GM18508 (cell line): ENCODE results near the gene EFNA2.

ENCODE experiments used
- ATAC-seq: cut with Tn5 transposase; IDR thresholded peaks from one replicate; pipeline ENCODE4 v1.9.1; 2021; ENCODE audit warnings: moderate number of reproducible peaks; ENCODE audit not compliant: insufficient read depth, unreplicated experiment

EFNA2 gene

GRCh38 chr19:1270213-1270853, 15.3 kb upstream of the EFNA2 start:
- ATAC-seq, result no peak

GRCh38 chr19:1270854-1271527, 14.7 kb upstream of the EFNA2 start:
- ATAC-seq, result no peak

GRCh38 chr19:1271528-1272422, 13.9 kb upstream of the EFNA2 start:
- no peak for ATAC-seq

- no peak for ATAC-seq
Observed at GRCh38 chr19:1272423-1273262, 13.0 kb upstream of the EFNA2 start.

GRCh38 chr19:1273263-1274041, 12.2 kb upstream of the EFNA2 start:
- ATAC-seq, result no peak

- ATAC-seq, result no peak
Observed at GRCh38 chr19:1274081-1274851, 11.4 kb upstream of the EFNA2 start.

GRCh38 chr19:1274852-1275259, 10.8 kb upstream of the EFNA2 start:
- no peak for ATAC-seq

GRCh38 chr19:1275260-1275975, 10.3 kb upstream of the EFNA2 start, which contains the start of gene FAM174C:
TSS of gene FAM174C (plus strand) at chr19:1275530. CDS start at chr19:1275550, 20 bp downstream.
- no peak for ATAC-seq

GRCh38 chr19:1275976-1276627, 9.6 kb upstream of the EFNA2 start:
- ATAC-seq, result no peak

- ATAC-seq, result no peak
Observed at GRCh38 chr19:1276628-1277022, 9.0 kb upstream of the EFNA2 start.

- ATAC-seq, result no peak
Observed at GRCh38 chr19:1277061-1277460, 8.6 kb upstream of the EFNA2 start.

GRCh38 chr19:1278074-1278473, 7.6 kb upstream of the EFNA2 start:
- ATAC-seq, result no peak

GRCh38 chr19:1278713-1279660, 6.7 kb upstream of the EFNA2 start:
- no peak for ATAC-seq

GRCh38 chr19:1279782-1280341, 5.8 kb upstream of the EFNA2 start:
- no peak for ATAC-seq

GRCh38 chr19:1280636-1281568, 4.8 kb upstream of the EFNA2 start:
- ATAC-seq, result no peak
